ENCODE measurements around the gene LARP1. TPM values are rescaled to one million over a fixed set of nuclear protein-coding genes. Genes with fewer than 3 reads are reported as not detected.

LARP1 gene
- total and polyA plus RNA-seq, 9 of the 15 experiments (the other 6 are each of a cell fraction or from before 2014, with no cell fraction given): 22.6 to 300 (median 92.0) TPM

- TF ChIP-seq CHD7 (IDR thresholded peaks at IDR 0.05; ENCODE audit: low read depth, low read length): no peak
- TF ChIP-seq HNRNPL (IDR thresholded peaks at IDR 0.05; ENCODE audit: low read depth, low read length): no peak; the same call in 1 of the 2 replicates
- no peak for TF ChIP-seq SNIP1 (IDR thresholded peaks at IDR 0.05; ENCODE audit: low read depth)
- peak; percentile 85; the same call in 1 of the 2 replicates for TF ChIP-seq ERF (CRISPR knock-in tag; IDR thresholded peaks at IDR 0.05)
- TF ChIP-seq ZNF584 (CRISPR knock-in tag; IDR thresholded peaks at IDR 0.05; ENCODE audit: low read depth): 0 out of 2 replicates have a peak, but pooled peaks have one; percentile 28
- TF ChIP-seq ZNF586 (CRISPR knock-in tag; conservative IDR thresholded peaks at IDR 0.05): no peak
- no peak for TF ChIP-seq EZH2 (IDR thresholded peaks at IDR 0.05; ENCODE audit: borderline replicate concordance, low read depth, low read length)
- TF ChIP-seq, protein P1, sequence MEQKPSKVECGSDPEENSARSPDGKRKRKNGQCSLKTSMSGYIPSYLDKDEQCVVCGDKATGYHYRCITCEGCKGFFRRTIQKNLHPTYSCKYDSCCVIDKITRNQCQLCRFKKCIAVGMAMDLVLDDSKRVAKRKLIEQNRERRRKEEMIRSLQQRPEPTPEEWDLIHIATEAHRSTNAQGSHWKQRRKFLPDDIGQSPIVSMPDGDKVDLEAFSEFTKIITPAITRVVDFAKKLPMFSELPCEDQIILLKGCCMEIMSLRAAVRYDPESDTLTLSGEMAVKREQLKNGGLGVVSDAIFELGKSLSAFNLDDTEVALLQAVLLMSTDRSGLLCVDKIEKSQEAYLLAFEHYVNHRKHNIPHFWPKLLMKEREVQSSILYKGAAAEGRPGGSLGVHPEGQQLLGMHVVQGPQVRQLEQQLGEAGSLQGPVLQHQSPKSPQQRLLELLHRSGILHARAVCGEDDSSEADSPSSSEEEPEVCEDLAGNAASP (IDR thresholded peaks at IDR 0.05): no peak
- no peak for TF ChIP-seq ZNF224 (CRISPR knock-in tag; IDR thresholded peaks at IDR 0.05)
- TF ChIP-seq RB1 (IDR thresholded peaks at IDR 0.05; ENCODE audit: low read depth): peak; percentile 54
- TF ChIP-seq TEAD1 (CRISPR knock-in tag; IDR thresholded peaks at IDR 0.05): no peak
- peak; percentile 79 for TF ChIP-seq VEZF1 (CRISPR knock-in tag; IDR thresholded peaks at IDR 0.05)
- TF ChIP-seq L3MBTL2 (IDR thresholded peaks at IDR 0.05): peak; percentile 27; the same call in 1 of the 2 replicates
- peak; percentile 74 for TF ChIP-seq ZBTB7A (IDR thresholded peaks at IDR 0.05; ENCODE audit: borderline replicate concordance, control insufficient read depth, low read depth, low read length)
These were observed at the start of gene LARP1 (continued) for GRCh38 chr5:154755361-154756008.
